Measurements from ENCODE around the gene CTNND1. TPM values are rescaled to one million over a fixed set of nuclear protein-coding genes. Genes with fewer than 3 reads are reported as not detected.

Gene CTNND1
- total RNA-seq, 4 donors from 2014 or later = 165 to 415 (median 374) TPM

GRCh38 chr11:57842873-57843272 lies 81.3 kb downstream of the CTNND1 start:
- Histone ChIP-seq H3K9me3 (no peaks in the 10 kb centered on the region), H3K4me3 (no peak overlapping the region), H3K36me3 (no peaks in the 10 kb centered on the region), H3K27ac (no peak overlapping the region), H3K4me1 (no peaks in the 10 kb centered on the region), H3K27me3 (no peaks in the 10 kb centered on the region)
- no peak for TF ChIP-seq POLR2A (IDR thresholded peaks at IDR 0.05)
- in situ Hi-C loops (cut with MboI; ENCODE audit: low pct_ligation_motif_present in 1 of 4, low pct_unique_long_range_greater_than_20kb in 1 of 4, low sequenced_read_pairs in 3 of 4) (loop anchor here in 2 of 4 donors (25.0 kb wide), 1 partner anchor 669 kb away; the partner anchor contains the start of gene OR5B21 (in 2 of the 2)), intact Hi-C loops (cut with DNase I; ENCODE audit: low total_unique reads) (no loop called here)
- no peak for DNase-seq
- WGBS, 2 donors (ENCODE audit: low coverage in 1 of 2) = 33 to 36% methylated on average over 1 of the region's 1 CpG

GRCh38 chr11:57867966-57868365 lies 106.4 kb downstream of the CTNND1 start:
- Histone ChIP-seq H3K4me3 (no peak overlapping the region), H3K27me3 (no peaks in the 10 kb centered on the region), H3K27ac (no peak overlapping the region), H3K9me3 (no peaks in the 10 kb centered on the region), H3K4me1 (no peaks in the 10 kb centered on the region), H3K36me3 (no peaks in the 10 kb centered on the region)
- intact Hi-C loops (cut with DNase I; ENCODE audit: low total_unique reads) = no loop called here
- in situ Hi-C loops (cut with MboI; ENCODE audit: low pct_ligation_motif_present in 1 of 4, low pct_unique_long_range_greater_than_20kb in 1 of 4, low sequenced_read_pairs in 3 of 4) = no loop called here
- no peak for DNase-seq
- TF ChIP-seq POLR2AphosphoS5 (IDR thresholded peaks at IDR 0.05) = no peak
- TF ChIP-seq CTCF (IDR thresholded peaks at IDR 0.05) = no peak
- no peak for TF ChIP-seq POLR2A (IDR thresholded peaks at IDR 0.05)
- no peak for TF ChIP-seq EP300 (IDR thresholded peaks at IDR 0.05; ENCODE audit: low read depth)

GRCh38 chr11:57868491-57868890 lies 106.9 kb downstream of the CTNND1 start:
- intact Hi-C loops (cut with DNase I; ENCODE audit: low total_unique reads) (no loop called here), in situ Hi-C loops (cut with MboI; ENCODE audit: low pct_ligation_motif_present in 1 of 4, low pct_unique_long_range_greater_than_20kb in 1 of 4, low sequenced_read_pairs in 3 of 4) (no loop called here)
- Histone ChIP-seq H3K27me3 (no peaks in the 10 kb centered on the region), H3K36me3 (no peaks in the 10 kb centered on the region), H3K4me1 (no peaks in the 10 kb centered on the region), H3K9me3 (no peaks in the 10 kb centered on the region), H3K4me3 (no peak overlapping the region), H3K27ac (no peak overlapping the region)
- WGBS, 2 donors (ENCODE audit: low coverage in 1 of 2) = 88% methylated on average over 1 of the region's 2 CpGs; no CpG with 5 or more reads in 1 of the 2 donors
- no peak for DNase-seq
- no peak for TF ChIP-seq EP300 (IDR thresholded peaks at IDR 0.05; ENCODE audit: low read depth)
- no peak for TF ChIP-seq POLR2AphosphoS5 (IDR thresholded peaks at IDR 0.05)

Small RNAs within 50 kb of the gene (small RNA-seq; reads per million reads assigned to genes)
- gene AP001931.1 = 0 to 0.12 (median 0) reads per million in 4 donors
- gene TMX2-CTNND1 = 0 reads per million in 4 donors

Other genes starting within 250 kb of the CTNND1 start
- 10 to 100 TPM in 3 of 4 donors, 1 to 10 TPM in 1; 7.5 to 30.4 (median 15.2) TPM for gene SLC43A1, start 246.1 kb upstream of the CTNND1 start, total RNA-seq
- 10 to 100 TPM in 2 of 4 donors, 1 to 10 TPM in 1, not detected in 1; 1.6 to 36.8 (median 34.0) TPM for gene TIMM10, start 231.0 kb upstream of the CTNND1 start, total RNA-seq
- not detected for gene SMTNL1, start 224.2 kb upstream of the CTNND1 start, total RNA-seq
- 10 to 100 TPM; 15.3 to 24.3 (median 20.6) TPM for gene UBE2L6, start 194.1 kb upstream of the CTNND1 start, total RNA-seq
- 100 to 1,000 TPM in 2 of 4 donors, 10 to 100 TPM in 2; 65.7 to 143 (median 102) TPM for gene SERPING1, start 164.1 kb upstream of the CTNND1 start, total RNA-seq
- gene YPEL4, start 111.9 kb upstream of the CTNND1 start, total RNA-seq = under 1 TPM in 2 of 4 donors, not detected in 2; 0.68 to 0.95 TPM
- gene CLP1, start 104.0 kb upstream of the CTNND1 start, total RNA-seq = 10 to 100 TPM in 2 of 4 donors, 1 to 10 TPM in 1, not detected in 1; 10.0 to 24.7 (median 11.6) TPM
- gene ZDHHC5, start 93.7 kb upstream of the CTNND1 start, total RNA-seq = 10 to 100 TPM; 38.4 to 63.2 (median 57.6) TPM
- gene MED19, start 49.6 kb upstream of the CTNND1 start, total RNA-seq = 10 to 100 TPM in 2 of 4 donors, 1 to 10 TPM in 2; 6.2 to 22.1 (median 12.0) TPM
- 10 to 100 TPM; 12.3 to 86.7 (median 49.0) TPM for gene TMX2, start 49.2 kb upstream of the CTNND1 start, total RNA-seq
- 100 to 1,000 TPM in 2 of 4 donors, 10 to 100 TPM in 2; 78.2 to 117 (median 102) TPM for gene SELENOH, start 20.3 kb upstream of the CTNND1 start, total RNA-seq
- gene BTBD18, start 10.0 kb upstream of the CTNND1 start, total RNA-seq = not detected

Measured in transverse colon (tissue), 4 donors.